GM12891 (cell line): ENCODE data around the gene LTBP2.

Source experiments
- POLR2A ChIP-seq: IDR thresholded peaks from 2 replicates; pipeline ENCODE4 v1.6.1; 2011; ENCODE audit warnings: low read depth, low read length, control low read depth
- POLR2AphosphoS5 ChIP-seq: IDR thresholded peaks from 2 replicates; pipeline ENCODE4 v1.6.1; 2011; ENCODE audit warnings: low read depth, low read length, control low read depth
- SPI1 ChIP-seq: IDR thresholded peaks from 2 replicates; pipeline ENCODE4 v1.6.1; 2011; ENCODE audit warnings: low read depth, low read length, control low read depth
- TAF1 ChIP-seq: IDR thresholded peaks from 2 replicates; pipeline ENCODE4 v1.6.1; 2011; ENCODE audit warnings: low read depth, low read length, control low read depth

- TF ChIP-seq SPI1: no peak
- TF ChIP-seq POLR2AphosphoS5: no peak
- TF ChIP-seq POLR2A: no peak
- TF ChIP-seq TAF1: no peak
These were observed 37.6 kb upstream of the LTBP2 start for GRCh38 chr14:74649673-74650072.
